ENCODE measurements around the gene GAB2. TPM values are rescaled to one million over a fixed set of nuclear protein-coding genes. Genes with fewer than 3 reads are reported as not detected.

Gene GAB2
- total and polyA plus RNA-seq, 2 of the 4 experiments (the other 2 are of a cell fraction), result 3.3 to 5.9 TPM

DNA sequence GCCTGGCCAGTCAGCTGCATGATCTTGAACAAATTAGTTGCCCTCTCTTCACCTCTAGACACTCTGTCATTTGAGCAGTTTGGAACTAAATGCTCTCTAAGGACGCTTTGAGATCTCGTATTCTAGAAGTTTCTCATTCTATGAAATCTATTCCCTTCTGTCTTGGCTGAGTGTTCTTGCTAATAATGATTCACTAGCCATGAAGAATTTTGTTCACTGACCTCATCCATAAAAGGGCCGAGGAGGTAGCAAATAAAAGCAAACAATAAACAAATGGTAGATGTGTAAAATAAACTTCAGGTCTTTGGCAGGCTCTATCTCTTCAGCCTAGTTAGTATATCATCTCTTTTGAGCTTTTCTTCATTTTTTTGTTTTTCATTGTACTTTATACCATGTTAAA lies 152.3 kb downstream of the GAB2 start:
- Histone ChIP-seq H3K4me1 (ENCODE audit: control insufficient read depth, insufficient read depth, low read length) (peaks cover 5% of the 10 kb centered on the region; the same call in 1 of the 2 replicates), H3K14ac (replicated peaks; ENCODE audit: low read depth, low read length) (no peak overlapping the region), H3K23ac (ENCODE audit: low read depth, low read length) (no peak overlapping the region), H3K9me1 (ENCODE audit: insufficient read depth, low read length) (no peaks in the 10 kb centered on the region), H2BK120ac (ENCODE audit: low read depth, low read length) (no peak overlapping the region), H2AK5ac (ENCODE audit: low read depth, low read length) (no peak overlapping the region), H4K20me1 (ENCODE audit: insufficient read depth, low read length) (no peaks in the 10 kb centered on the region; the same call in 1 of the 2 replicates), H4K91ac (ENCODE audit: insufficient read depth, low read depth, low read length) (no peak overlapping the region), H3K79me1 (ENCODE audit: low read depth in 1 of 2, low read length in 2 of 2) (peaks cover 0 to 5% of the 10 kb centered on the region in 2 experiments; a peak in 2 of 4 replicates), H3K4me3 (ENCODE audit: insufficient read depth, low read depth, low read length) (no peak overlapping the region), H4K8ac (ENCODE audit: low read depth in 2 of 2, low read length in 2 of 2) (no peak overlapping the region), H3K36me3 (ENCODE audit: control insufficient read depth, insufficient read depth, low read length) (no peaks in the 10 kb centered on the region), H3K56ac (ENCODE audit: extremely low read depth, insufficient read depth, low read length) (no peak overlapping the region), H2BK20ac (ENCODE audit: low read depth, low read length) (no peak overlapping the region), H2BK15ac (ENCODE audit: low read depth, low read length) (no peak overlapping the region), H3K9me3 (ENCODE audit: control insufficient read depth, insufficient read depth, low read length) (no peaks in the 10 kb centered on the region), H2AFZ (replicated peaks; ENCODE audit: low read length, poor library complexity) (no peak overlapping the region), H3K27me3 (ENCODE audit: control insufficient read depth, insufficient read depth, low read length) (no peaks in the 10 kb centered on the region), H2AK9ac (replicated peaks; ENCODE audit: low read depth, low read length, poor library complexity) (no peak overlapping the region), H2BK5ac (ENCODE audit: low read depth, low read length, poor library complexity, severe bottlenecking) (no peak overlapping the region), H3K4me2 (ENCODE audit: low read depth, low read length) (no peak overlapping the region), H3K9ac (ENCODE audit: low read depth, low read length) (no peak overlapping the region), H3K4ac (ENCODE audit: low read depth, low read length) (no peak overlapping the region), H4K5ac (ENCODE audit: low read depth, low read length) (no peak overlapping the region), H3K27ac (ENCODE audit: insufficient read depth, low read length) (no peak overlapping the region), H3K18ac (ENCODE audit: low read depth, low read length) (no peak overlapping the region)
- DNase-seq (peak; percentile 4), ATAC-seq (ENCODE audit: low read depth) (no peak; the same call in 1 of the 2 replicates)
- BruUV-seq (replicated peaks), result no TSS peak
- TF ChIP-seq BHLHE40 (IDR thresholded peaks at IDR 0.05; ENCODE audit: low read depth, low read length) (no peak), RCOR1 (IDR thresholded peaks at IDR 0.05; ENCODE audit: insufficient replicate concordance, low read length) (no peak), MXI1 (IDR thresholded peaks at IDR 0.05; ENCODE audit: borderline replicate concordance, low read depth, low read length) (no peak), NFE2L2 (IDR thresholded peaks at IDR 0.05; ENCODE audit: low read depth, low read length) (no peak), POLR2A (IDR thresholded peaks at IDR 0.05; ENCODE audit: low read depth, low read length) (no peak), CHD1 (IDR thresholded peaks at IDR 0.05; ENCODE audit: low read depth, low read length) (no peak), SMC3 (IDR thresholded peaks at IDR 0.05; ENCODE audit: low read depth, low read length) (no peak)
- TF ChIP-seq, protein P1, sequence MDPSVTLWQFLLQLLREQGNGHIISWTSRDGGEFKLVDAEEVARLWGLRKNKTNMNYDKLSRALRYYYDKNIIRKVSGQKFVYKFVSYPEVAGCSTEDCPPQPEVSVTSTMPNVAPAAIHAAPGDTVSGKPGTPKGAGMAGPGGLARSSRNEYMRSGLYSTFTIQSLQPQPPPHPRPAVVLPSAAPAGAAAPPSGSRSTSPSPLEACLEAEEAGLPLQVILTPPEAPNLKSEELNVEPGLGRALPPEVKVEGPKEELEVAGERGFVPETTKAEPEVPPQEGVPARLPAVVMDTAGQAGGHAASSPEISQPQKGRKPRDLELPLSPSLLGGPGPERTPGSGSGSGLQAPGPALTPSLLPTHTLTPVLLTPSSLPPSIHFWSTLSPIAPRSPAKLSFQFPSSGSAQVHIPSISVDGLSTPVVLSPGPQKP (IDR thresholded peaks at IDR 0.05; ENCODE audit: borderline replicate concordance, low read depth, low read length), result no peak
- dilution Hi-C loops (cut with HindIII; ENCODE audit: low sequenced_read_pairs, unreplicated experiment) (no loop called here), intact Hi-C loops (cut with micrococcal nuclease) (no loop called here), in situ Hi-C loops (cut with MboI; ENCODE audit: low sequenced_read_pairs) (no loop called here)
- ChIA-PET CTCF (interaction anchor here (0.6 kb wide), 1 partner anchor 153 kb away, joined by 3 read pairs; no protein-coding TSS in a partner anchor), POLR2A (ENCODE audit: unreplicated experiment) (no interaction called here)
- WGBS, 2 experiments (ENCODE audit: extremely low coverage in 2 of 2, insufficient read length in 1 of 2), result no CpG with 5 or more reads among the region's 3 CpGs

Data from IMR-90 (cell line).